Fibroblast of lung (primary cell): Measurements from ENCODE around the gene CRMP1.

Source experiments
- CTCF ChIP-seq, 2 donors: IDR thresholded peaks in 1 of 2; conservative IDR thresholded peaks in 1 of 2; 1 replicate in 1 of 2; 2 replicates in 1 of 2; pipeline ENCODE4 v1.5.1; 2011 to 2012; ENCODE audit warnings: low read length in 2 of 2, control low read depth in 1 of 2, inconsistent platforms in 1 of 2, low read depth in 1 of 2, mild to moderate bottlenecking in 1 of 2
- EZH2 ChIP-seq: IDR thresholded peaks from 2 replicates; pipeline ENCODE4 v1.5.1; 2012; ENCODE audit warnings: low read length, control low read depth, mild to moderate bottlenecking; ENCODE audit errors: missing control alignments

GRCh38 chr4:5925419-5926200 lies 32.7 kb upstream of the CRMP1 start:
- TF ChIP-seq EZH2 (no peak), CTCF (conservative IDR thresholded peaks at IDR 0.05 in 1 of 2, IDR thresholded peaks at IDR 0.05 in 1 of 2; ENCODE audit: low read depth in 1 of 2, low read length in 2 of 2) (no peak)
